Esophagus muscularis mucosa (tissue), 4 donors: Measurements from ENCODE around the gene STK24.

Experiments used
- CTCF ChIP-seq, 3 experiments: fragments of 200-600 bp in 2 of 3; fragments of 450-650 bp in 1 of 3; sonication (generic) in 2 of 3; IDR thresholded peaks; one replicate each; pipeline ENCODE4 v1.5.1; 2017 to 2019; ENCODE audit warnings: antibody characterized with exemption in 3 of 3, mild to moderate bottlenecking in 2 of 3, moderate library complexity in 1 of 3
- EP300 ChIP-seq: sonication (generic); formaldehyde crosslinking; IDR thresholded peaks from one replicate; pipeline ENCODE4 v1.6.1; 2017; ENCODE audit warnings: antibody characterized with exemption
- POLR2A ChIP-seq: fragments of 450-650 bp; IDR thresholded peaks from one replicate; pipeline ENCODE4 v1.6.1; 2017; ENCODE audit warnings: antibody characterized with exemption, moderate library complexity, mild to moderate bottlenecking, low read depth
- POLR2AphosphoS5 ChIP-seq, 2 donors: sonication (generic); formaldehyde crosslinking; IDR thresholded peaks; one replicate each; pipeline ENCODE4 v1.6.1; 2017; ENCODE audit warnings: antibody characterized with exemption in 2 of 2

GRCh38 chr13:98508280-98508679 lies 68.6 kb downstream of the STK24 start:
- TF ChIP-seq CTCF (IDR thresholded peaks at IDR 0.05) (no peak), POLR2A (no peak), POLR2AphosphoS5 (IDR thresholded peaks at IDR 0.05) (no peak), EP300 (no peak)
